HEK293 (cell line): ENCODE measurements around the gene RSPH3.

Experiments
- GLIS1 ChIP-seq: fragments of 450-650 bp; formaldehyde crosslinking; IDR thresholded peaks from 2 replicates; pipeline ENCODE4 v1.5.1; 2016; ENCODE audit warnings: missing biosample characterization, missing genetic modification characterization
- ZBTB48 ChIP-seq: fragments of 450-650 bp; formaldehyde crosslinking; IDR thresholded peaks from 2 replicates; pipeline ENCODE4 v1.5.1; 2016; ENCODE audit warnings: missing biosample characterization, missing genetic modification characterization
- ZNF530 ChIP-seq: fragments of 450-650 bp; formaldehyde crosslinking; IDR thresholded peaks from 2 replicates; pipeline ENCODE4 v1.5.1; 2016; ENCODE audit warnings: low read depth, missing biosample characterization, missing genetic modification characterization
- TF ChIP-seq, protein P1 (sequence below): fragments of 450-650 bp; formaldehyde crosslinking; IDR thresholded peaks from 2 replicates; pipeline ENCODE4 v1.5.1; 2016; ENCODE audit warnings: missing biosample characterization, missing genetic modification characterization
- TF ChIP-seq, protein P2 (sequence below): fragments of 450-650 bp; formaldehyde crosslinking; IDR thresholded peaks from 2 replicates; pipeline ENCODE4 v1.5.1; 2016; ENCODE audit warnings: missing biosample characterization, missing genetic modification characterization

DNA sequence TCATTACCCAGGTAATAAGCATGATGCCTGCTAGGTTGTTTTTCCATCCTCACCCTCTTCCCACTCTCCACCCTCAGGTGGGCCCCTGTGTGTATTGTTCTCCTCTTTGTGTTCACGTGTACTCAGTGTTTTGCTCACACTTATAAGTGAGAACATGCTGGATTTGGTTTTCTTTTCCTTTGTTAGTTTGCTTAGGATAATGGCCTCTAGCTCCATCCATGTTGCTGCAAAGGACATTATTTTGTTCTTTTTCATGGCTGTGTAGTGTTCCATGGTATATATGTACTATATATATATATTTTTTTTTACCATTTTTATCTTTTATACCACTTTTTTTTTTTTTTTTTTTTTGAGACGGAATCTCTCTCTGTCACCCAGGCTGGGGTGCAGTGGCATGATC, 71.9 kb downstream of the RSPH3 start:
- TF ChIP-seq, protein P1, sequence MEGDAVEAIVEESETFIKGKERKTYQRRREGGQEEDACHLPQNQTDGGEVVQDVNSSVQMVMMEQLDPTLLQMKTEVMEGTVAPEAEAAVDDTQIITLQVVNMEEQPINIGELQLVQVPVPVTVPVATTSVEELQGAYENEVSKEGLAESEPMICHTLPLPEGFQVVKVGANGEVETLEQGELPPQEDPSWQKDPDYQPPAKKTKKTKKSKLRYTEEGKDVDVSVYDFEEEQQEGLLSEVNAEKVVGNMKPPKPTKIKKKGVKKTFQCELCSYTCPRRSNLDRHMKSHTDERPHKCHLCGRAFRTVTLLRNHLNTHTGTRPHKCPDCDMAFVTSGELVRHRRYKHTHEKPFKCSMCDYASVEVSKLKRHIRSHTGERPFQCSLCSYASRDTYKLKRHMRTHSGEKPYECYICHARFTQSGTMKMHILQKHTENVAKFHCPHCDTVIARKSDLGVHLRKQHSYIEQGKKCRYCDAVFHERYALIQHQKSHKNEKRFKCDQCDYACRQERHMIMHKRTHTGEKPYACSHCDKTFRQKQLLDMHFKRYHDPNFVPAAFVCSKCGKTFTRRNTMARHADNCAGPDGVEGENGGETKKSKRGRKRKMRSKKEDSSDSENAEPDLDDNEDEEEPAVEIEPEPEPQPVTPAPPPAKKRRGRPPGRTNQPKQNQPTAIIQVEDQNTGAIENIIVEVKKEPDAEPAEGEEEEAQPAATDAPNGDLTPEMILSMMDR = no peak
- TF ChIP-seq ZBTB48 (tag by site-specific recombination) (no peak), GLIS1 (tag by site-specific recombination) (no peak), ZNF530 (tag by site-specific recombination) (no peak)
- TF ChIP-seq, protein P2, sequence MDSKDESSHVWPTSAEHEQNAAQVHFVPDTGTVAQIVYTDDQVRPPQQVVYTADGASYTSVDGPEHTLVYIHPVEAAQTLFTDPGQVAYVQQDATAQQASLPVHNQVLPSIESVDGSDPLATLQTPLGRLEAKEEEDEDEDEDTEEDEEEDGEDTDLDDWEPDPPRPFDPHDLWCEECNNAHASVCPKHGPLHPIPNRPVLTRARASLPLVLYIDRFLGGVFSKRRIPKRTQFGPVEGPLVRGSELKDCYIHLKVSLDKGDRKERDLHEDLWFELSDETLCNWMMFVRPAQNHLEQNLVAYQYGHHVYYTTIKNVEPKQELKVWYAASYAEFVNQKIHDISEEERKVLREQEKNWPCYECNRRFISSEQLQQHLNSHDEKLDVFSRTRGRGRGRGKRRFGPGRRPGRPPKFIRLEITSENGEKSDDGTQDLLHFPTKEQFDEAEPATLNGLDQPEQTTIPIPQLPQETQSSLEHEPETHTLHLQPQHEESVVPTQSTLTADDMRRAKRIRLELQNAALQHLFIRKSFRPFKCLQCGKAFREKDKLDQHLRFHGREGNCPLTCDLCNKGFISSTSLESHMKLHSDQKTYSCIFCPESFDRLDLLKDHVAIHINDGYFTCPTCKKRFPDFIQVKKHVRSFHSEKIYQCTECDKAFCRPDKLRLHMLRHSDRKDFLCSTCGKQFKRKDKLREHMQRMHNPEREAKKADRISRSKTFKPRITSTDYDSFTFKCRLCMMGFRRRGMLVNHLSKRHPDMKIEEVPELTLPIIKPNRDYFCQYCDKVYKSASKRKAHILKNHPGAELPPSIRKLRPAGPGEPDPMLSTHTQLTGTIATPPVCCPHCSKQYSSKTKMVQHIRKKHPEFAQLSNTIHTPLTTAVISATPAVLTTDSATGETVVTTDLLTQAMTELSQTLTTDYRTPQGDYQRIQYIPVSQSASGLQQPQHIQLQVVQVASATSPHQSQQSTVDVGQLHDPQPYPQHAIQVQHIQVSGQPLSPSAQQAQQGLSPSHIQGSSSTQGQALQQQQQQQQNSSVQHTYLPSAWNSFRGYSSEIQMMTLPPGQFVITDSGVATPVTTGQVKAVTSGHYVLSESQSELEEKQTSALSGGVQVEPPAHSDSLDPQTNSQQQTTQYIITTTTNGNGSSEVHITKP = no peak
